Small intestine (tissue), 7 donors: Measurements from ENCODE around the gene RFX5. TPM values are rescaled to one million over a fixed set of nuclear protein-coding genes. Genes with fewer than 3 reads are reported as not detected.

ENCODE experiments used
- DNase-seq, 2 donors: peaks; one replicate each; pipeline versions ENCODE4 v3.0.0 to v3.0.0-alpha.2; 2013
- FAIRE-seq: peaks from 2 replicates; lab custom pipeline; 2012; peaks lifted over from hg19 to GRCh38; lab: Jason Lieb, UNC
- H3K27ac ChIP-seq, 3 donors: one replicate each; pipeline ENCODE4 v1.5.1; 2013; ENCODE audit warnings: low read length in 2 of 3, mild to moderate bottlenecking in 2 of 3, control low read depth in 1 of 3, inconsistent platforms in 1 of 3, low read depth in 1 of 3, moderate library complexity in 1 of 3
- H3K27me3 ChIP-seq, 3 donors: one replicate each; pipeline ENCODE4 v1.6.1; 2013; ENCODE audit warnings: low read length in 3 of 3, inconsistent platforms in 1 of 3; ENCODE audit not compliant: control insufficient read depth in 3 of 3, insufficient read depth in 3 of 3
- H3K36me3 ChIP-seq, 3 donors: one replicate each; pipeline ENCODE4 v1.6.1; 2013; ENCODE audit warnings: low read length in 3 of 3, inconsistent platforms in 1 of 3, low read depth in 1 of 3, mild to moderate bottlenecking in 1 of 3, moderate library complexity in 1 of 3; ENCODE audit not compliant: control insufficient read depth in 3 of 3, insufficient read depth in 2 of 3
- H3K4me1 ChIP-seq, 3 donors: one replicate each; pipeline ENCODE4 v1.6.1; 2013; ENCODE audit warnings: low read length in 2 of 3, inconsistent platforms in 1 of 3, low read depth in 1 of 3, mild to moderate bottlenecking in 1 of 3, moderate library complexity in 1 of 3; ENCODE audit not compliant: control insufficient read depth in 3 of 3, insufficient read depth in 2 of 3
- H3K4me3 ChIP-seq, 3 donors: one replicate each; pipeline ENCODE4 v1.5.1; 2013; ENCODE audit warnings: low read length in 3 of 3, control low read depth in 1 of 3, inconsistent platforms in 1 of 3, low read depth in 1 of 3, mild to moderate bottlenecking in 1 of 3, moderate library complexity in 1 of 3
- H3K9me3 ChIP-seq, 2 donors: one replicate each; pipeline ENCODE4 v1.6.1; 2013; ENCODE audit warnings: low read depth in 1 of 2, low read length in 1 of 2; ENCODE audit not compliant: control insufficient read depth in 2 of 2, insufficient read depth in 1 of 2
- WGBS, 3 donors: extraction: QIAGEN DNeasy Blood & Tissue Kit; methylation state at CpG; one replicate each; pipeline ENCODE4 v1.1.7; 2013; 5-methylcytosine and 5-hydroxymethylcytosine counted together
- polyA plus RNA-seq, 4 donors: library from polyadenylated mRNA; stranded (reverse) in 3 of 4; unstranded in 1 of 4; fragments of 200-250 nt in 3 of 4; fragments of 120-200 nt in 1 of 4; gene quantifications; one replicate each; pipeline versions ENCODE4 v1.2.1 to v1.2.3, GENCODE V29; 2013
- donor health status: healthy with polysubstance abuse.
- donor health status: control.
- donor health status: control.
- donor health status: Bipolar disorder and iron deficiency.
- donor health status: healthy.

Gene RFX5
- polyA plus RNA-seq, 4 donors, result 12.4 to 36.8 (median 25.8) TPM

- Histone ChIP-seq H3K4me1 (peaks cover 0 to 17% (median 4%) of the 10 kb centered on the region in 3 donors), H3K4me3 (no peak overlapping the region), H3K27ac (no peak overlapping the region), H3K9me3 (no peaks in the 10 kb centered on the region), H3K36me3 (peaks cover 0 to 38% (median 7%) of the 10 kb centered on the region in 3 donors), H3K27me3 (no peaks in the 10 kb centered on the region)
- no peak for DNase-seq
- WGBS, 3 donors, result 84 to 89% (median 84%) methylated on average over 7 of the region's 7 CpGs
- FAIRE-seq, result no peak
Measured at GRCh38 chr1:151325231-151325630, 21.8 kb downstream of the RFX5 start.

DNA sequence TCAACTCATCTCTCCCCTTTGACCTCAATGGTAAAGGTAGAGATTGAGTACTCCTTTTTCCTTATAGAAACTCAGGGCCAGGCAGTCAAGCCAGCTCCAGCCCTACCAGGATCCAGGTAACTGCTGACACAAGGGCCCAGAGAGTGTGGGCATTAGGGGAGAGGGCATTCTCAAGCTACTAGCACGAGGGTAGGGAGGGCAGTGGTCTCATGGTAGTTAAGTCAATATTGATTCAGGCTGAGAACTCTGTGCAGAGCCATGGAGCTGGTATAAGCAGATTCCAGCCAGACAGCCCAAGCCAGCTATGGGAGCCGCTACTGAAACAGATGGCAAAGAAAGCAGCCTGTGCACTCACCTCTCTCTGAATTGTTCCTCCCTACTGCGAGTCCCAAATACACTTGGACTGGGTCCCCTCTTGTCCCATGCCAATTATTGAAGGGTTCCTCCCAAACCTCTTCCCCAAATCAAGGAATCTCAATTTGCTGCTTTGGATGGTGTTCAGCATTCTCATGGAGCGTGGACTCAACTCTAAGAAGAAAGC, 22.6 kb downstream of the RFX5 start:
- Histone ChIP-seq H3K27ac (no peak overlapping the region), H3K9me3 (no peaks in the 10 kb centered on the region), H3K36me3 (peaks cover 0 to 40% (median 7%) of the 10 kb centered on the region in 3 donors), H3K4me3 (no peak overlapping the region), H3K4me1 (peaks cover 0 to 17% (median 4%) of the 10 kb centered on the region in 3 donors), H3K27me3 (no peaks in the 10 kb centered on the region)
- 88 to 96% (median 94%) methylated on average over 4 of the region's 4 CpGs for WGBS, 3 donors
- DNase-seq, result no peak
- no peak for FAIRE-seq

GRCh38 chr1:151318975-151319374, 28.1 kb downstream of the RFX5 start:
- H3K4me1 ChIP-seq, result no peaks in the 10 kb centered on the region
- H3K9me3 ChIP-seq, result no peaks in the 10 kb centered on the region
- WGBS, 3 donors, result 59 to 71% (median 60%) methylated on average over 3 of the region's 3 CpGs
- no peaks in the 10 kb centered on the region for H3K27me3 ChIP-seq
- FAIRE-seq (no peak), DNase-seq (no peak)
- H3K4me3 ChIP-seq, result no peak overlapping the region
- peaks cover 2 to 64% (median 7%) of the 10 kb centered on the region in 3 donors for H3K36me3 ChIP-seq
- H3K27ac ChIP-seq, result no peak overlapping the region

GRCh38 chr1:151315565-151316235, 31.4 kb downstream of the RFX5 start:
- DNase-seq (no peak), FAIRE-seq (no peak)
- Histone ChIP-seq H3K27me3 (no peaks in the 10 kb centered on the region), H3K9me3 (no peaks in the 10 kb centered on the region), H3K27ac (no peak overlapping the region), H3K4me1 (peaks cover 0 to 27% (median 5%) of the 10 kb centered on the region in 3 donors), H3K36me3 (peaks cover 2 to 67% (median 4%) of the 10 kb centered on the region in 3 donors), H3K4me3 (no peak overlapping the region)
- 91 to 95% (median 92%) methylated on average over 17 of the region's 17 CpGs for WGBS, 3 donors

- Histone ChIP-seq H3K36me3 (peaks cover 2 to 69% (median 4%) of the 10 kb centered on the region in 3 donors), H3K4me3 (no peak overlapping the region), H3K9me3 (no peaks in the 10 kb centered on the region), H3K4me1 (peaks cover 4 to 38% (median 7%) of the 10 kb centered on the region in 3 donors), H3K27ac (no peak overlapping the region), H3K27me3 (no peaks in the 10 kb centered on the region)
- FAIRE-seq, result no peak
- WGBS, 3 donors, result 67 to 74% (median 70%) methylated on average over 3 of the region's 3 CpGs
- no peak for DNase-seq
Measured at GRCh38 chr1:151314137-151314875, 32.7 kb downstream of the RFX5 start.

DNA sequence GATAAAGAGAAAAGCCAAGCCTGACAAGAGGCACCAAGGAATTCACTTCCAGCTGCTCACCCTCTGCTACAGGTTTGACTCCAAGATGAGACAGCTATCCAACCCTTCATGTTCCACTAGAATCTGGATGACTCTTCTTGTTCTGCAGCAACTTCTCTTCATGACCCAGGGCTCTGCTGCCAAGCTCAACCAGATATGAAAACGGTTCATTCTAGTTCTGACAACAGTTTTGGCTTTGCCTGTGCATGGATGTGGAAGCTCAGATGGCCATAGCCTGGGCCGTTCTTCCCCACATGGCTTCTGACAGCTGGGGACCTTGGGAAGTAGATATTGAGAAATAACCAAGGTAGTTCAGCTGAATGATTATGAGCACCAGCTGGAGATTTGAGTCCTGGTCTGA, 33.6 kb downstream of the RFX5 start:
- H3K4me1 ChIP-seq, result peaks cover 4 to 38% (median 7%) of the 10 kb centered on the region in 3 donors
- peak overlapping the region in 2 of 3 donors; percentile 18 to 34 for H3K27ac ChIP-seq
- H3K36me3 ChIP-seq, result peaks cover 2 to 71% (median 3%) of the 10 kb centered on the region in 3 donors
- DNase-seq (no peak), FAIRE-seq (no peak)
- WGBS, 3 donors, result 56 to 63% (median 63%) methylated on average over 2 of the region's 2 CpGs
- H3K9me3 ChIP-seq, result no peaks in the 10 kb centered on the region
- no peaks in the 10 kb centered on the region for H3K27me3 ChIP-seq
- no peak overlapping the region for H3K4me3 ChIP-seq

DNA sequence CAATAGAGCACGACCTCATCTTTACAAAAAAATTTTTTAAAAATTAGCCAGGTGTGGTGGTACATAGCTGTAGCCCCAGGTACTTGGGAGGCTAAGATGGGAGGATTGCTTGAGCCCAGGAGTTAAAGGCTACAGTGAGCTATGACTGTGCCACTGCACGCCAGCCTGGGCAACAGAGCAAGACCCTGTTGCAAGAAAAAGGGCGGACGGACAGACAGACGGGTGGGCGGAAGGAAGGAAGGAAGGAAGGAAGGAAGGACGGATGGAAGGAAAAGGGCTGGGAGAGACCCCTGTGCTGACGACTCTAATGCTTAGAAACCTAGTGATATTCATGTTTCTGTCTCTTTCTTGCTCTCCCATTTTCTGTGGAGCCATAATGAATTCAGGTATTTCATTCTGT, 34.2 kb downstream of the RFX5 start:
- WGBS, 3 donors, result 86 to 92% (median 92%) methylated on average over 8 of the region's 8 CpGs
- Histone ChIP-seq H3K27ac (peak overlapping the region in 2 of 3 donors; percentile 89 to 93), H3K4me3 (no peak overlapping the region), H3K36me3 (peaks cover 2 to 75% (median 3%) of the 10 kb centered on the region in 3 donors), H3K27me3 (no peaks in the 10 kb centered on the region), H3K9me3 (no peaks in the 10 kb centered on the region), H3K4me1 (peaks cover 4 to 38% (median 7%) of the 10 kb centered on the region in 3 donors)
- FAIRE-seq (no peak), DNase-seq (no peak)

DNA sequence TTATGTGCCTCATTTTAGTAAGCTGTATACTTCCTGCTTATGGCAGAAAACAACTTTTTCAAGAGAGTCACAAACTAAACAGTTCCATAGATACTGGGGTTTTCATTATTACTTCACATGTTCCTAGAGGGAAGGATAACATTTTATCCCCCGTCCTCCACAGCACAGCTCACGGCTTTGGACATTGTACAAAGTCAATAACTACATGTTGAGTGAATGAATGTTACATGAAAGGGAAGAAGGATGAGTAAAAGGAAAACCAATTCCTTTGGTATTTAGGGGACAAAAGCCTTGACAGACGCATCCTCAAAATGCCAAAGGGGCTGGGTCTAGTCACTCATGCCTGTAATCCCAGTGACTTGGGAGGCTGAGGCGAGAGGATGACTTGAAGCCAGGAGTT, 34.6 kb downstream of the RFX5 start:
- no peak for FAIRE-seq
- H3K4me1 ChIP-seq, result peaks cover 4 to 38% (median 7%) of the 10 kb centered on the region in 3 donors
- 89 to 91% (median 89%) methylated on average over 4 of the region's 4 CpGs for WGBS, 3 donors
- H3K9me3 ChIP-seq, result no peaks in the 10 kb centered on the region
- H3K27ac ChIP-seq, result peak overlapping the region; percentile 89 to 93 (median 90)
- no peak for DNase-seq
- H3K27me3 ChIP-seq, result no peaks in the 10 kb centered on the region
- H3K36me3 ChIP-seq, result peaks cover 3 to 76% (median 5%) of the 10 kb centered on the region in 3 donors
- no peak overlapping the region for H3K4me3 ChIP-seq
